Effector memory CD8-positive, alpha-beta T cell (primary cell): ENCODE measurements around the gene PABPN1.
"Not testable (repeated sequence)": the region's sequence is repeated elsewhere in the genome, so short reads cannot be mapped to it uniquely, and the experiment has no call there.

Source experiments
- ATAC-seq: fragments of 150-1000 bp; cut with Tn5 transposase; replicated peaks from 2 replicates; pipeline ENCODE4 v1.10.0; 2021; ENCODE audit warnings: mild to moderate bottlenecking, moderate library complexity
- DNase-seq, 3 experiments: peaks; one replicate each; pipeline ENCODE4 v3.0.0; 2021
- H3K27ac Mint-ChIP-seq, 2 donors: one replicate each; pipeline ENCODE4 v1.8.0; 2022; ENCODE audit warnings: mild to moderate bottlenecking in 2 of 2, mixed read lengths in 2 of 2, moderate library complexity in 2 of 2
- H3K27me3 Mint-ChIP-seq, 2 donors: one replicate each; pipeline ENCODE4 v1.8.0; 2022; ENCODE audit warnings: mixed read lengths in 2 of 2
- H3K36me3 Mint-ChIP-seq: one replicate; pipeline ENCODE4 v1.8.0; 2022; ENCODE audit warnings: mild to moderate bottlenecking, moderate library complexity, mixed read lengths; ENCODE audit not compliant: insufficient read depth
- H3K4me1 Mint-ChIP-seq, 2 donors: one replicate each; pipeline ENCODE4 v1.8.0; 2022; ENCODE audit warnings: low read depth in 2 of 2, mixed read lengths in 2 of 2
- H3K4me3 Mint-ChIP-seq, 2 donors: one replicate each; pipeline ENCODE4 v1.8.0; 2022; ENCODE audit warnings: mild to moderate bottlenecking in 2 of 2, mixed read lengths in 2 of 2, moderate library complexity in 2 of 2
- H3K9me3 Mint-ChIP-seq, 2 donors: one replicate each; pipeline ENCODE4 v1.8.0; 2022; ENCODE audit warnings: mixed read lengths in 2 of 2

The PABPN1 gene

GRCh38 chr14:23307687-23308644 lies 13.3 kb upstream of the PABPN1 start:
- peaks cover 33 to 50% of the 10 kb centered on the region in 2 donors for H3K27me3 Mint-ChIP-seq
- ATAC-seq (no peak), DNase-seq (no peak)
- H3K36me3 Mint-ChIP-seq = peaks cover 9% of the 10 kb centered on the region
- no peak overlapping the region for H3K27ac Mint-ChIP-seq
- peaks cover 1 to 3% of the 10 kb centered on the region in 2 donors for H3K4me1 Mint-ChIP-seq
- H3K9me3 Mint-ChIP-seq = no peaks in the 10 kb centered on the region
- no peak overlapping the region for H3K4me3 Mint-ChIP-seq

DNA sequence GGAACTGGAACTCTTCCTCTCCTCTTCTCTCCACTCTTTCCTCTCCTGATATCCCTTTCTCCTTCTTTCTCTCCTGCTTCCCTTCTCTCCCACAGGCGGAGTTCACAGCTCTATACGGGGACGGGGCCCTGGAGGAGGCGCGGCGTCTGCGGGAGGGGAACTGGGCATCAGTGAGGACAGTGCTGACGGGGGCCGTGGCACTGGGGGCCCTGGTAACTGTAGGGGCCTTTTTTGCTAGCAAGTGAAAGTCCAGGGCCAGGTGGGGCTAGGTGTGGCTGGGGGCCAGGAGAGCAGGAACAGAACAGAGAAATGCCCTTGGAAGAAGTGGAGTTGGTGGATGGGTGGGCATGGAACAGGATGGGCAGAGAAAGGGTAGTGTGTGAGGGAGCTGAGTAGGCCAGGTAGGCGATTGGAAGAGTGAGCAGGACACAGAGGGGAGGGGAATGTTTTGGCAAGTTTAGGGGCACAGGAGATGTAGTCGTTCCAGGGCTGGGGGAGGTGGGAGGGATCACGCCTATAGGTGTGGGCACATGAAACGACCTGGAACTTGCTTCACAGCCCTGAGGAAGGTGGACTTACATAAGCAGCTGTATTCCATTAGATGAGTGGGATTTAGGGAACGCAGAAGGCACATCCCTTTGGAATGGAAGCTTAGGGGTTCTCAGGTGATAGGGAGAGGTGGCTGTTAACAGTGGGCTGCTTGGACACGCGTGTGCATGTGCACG lies 12.4 kb upstream of the PABPN1 start:
- Mint-ChIP-seq H3K36me3 (peaks cover 6% of the 10 kb centered on the region), H3K9me3 (no peaks in the 10 kb centered on the region), H3K27ac (no peak overlapping the region), H3K4me1 (no peaks in the 10 kb centered on the region), H3K4me3 (no peak overlapping the region), H3K27me3 (peaks cover 33 to 50% of the 10 kb centered on the region in 2 donors)
- ATAC-seq (no peak), DNase-seq (no peak)

- Mint-ChIP-seq H3K4me1 (no peaks in the 10 kb centered on the region), H3K27ac (no peak overlapping the region), H3K4me3 (no peak overlapping the region), H3K27me3 (peaks cover 33 to 45% of the 10 kb centered on the region in 2 donors), H3K9me3 (no peaks in the 10 kb centered on the region), H3K36me3 (peaks cover 5% of the 10 kb centered on the region)
- DNase-seq (no peak), ATAC-seq (no peak)
Observed at GRCh38 chr14:23310546-23310945, 10.7 kb upstream of the PABPN1 start.

DNA sequence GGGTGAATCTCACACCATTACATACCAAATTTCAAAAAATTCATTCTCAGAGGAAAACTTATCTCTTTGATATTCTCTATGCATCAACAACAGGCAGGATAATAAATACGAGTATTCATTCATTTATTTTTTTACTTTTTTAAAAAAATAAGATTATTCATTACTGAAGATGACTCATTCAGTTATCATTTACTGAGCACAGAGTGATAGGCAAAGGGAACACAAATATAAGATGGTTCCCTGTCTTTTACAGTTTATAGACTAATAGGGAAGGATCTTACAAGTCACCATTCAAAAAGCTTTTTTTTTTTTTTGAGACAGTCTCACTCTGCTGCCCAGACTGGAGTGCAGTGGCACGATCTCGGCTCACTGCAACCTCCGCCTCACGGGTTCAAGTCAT lies 5.0 kb upstream of the PABPN1 start:
- H3K4me1 Mint-ChIP-seq = peaks cover 10 to 11% of the 10 kb centered on the region in 2 donors
- no peaks in the 10 kb centered on the region for H3K27me3 Mint-ChIP-seq
- peaks cover 11% of the 10 kb centered on the region for H3K36me3 Mint-ChIP-seq
- DNase-seq (no peak), ATAC-seq (no peak)
- H3K9me3 Mint-ChIP-seq = no peaks in the 10 kb centered on the region
- H3K4me3 Mint-ChIP-seq = no peak overlapping the region
- no peak overlapping the region for H3K27ac Mint-ChIP-seq

DNA sequence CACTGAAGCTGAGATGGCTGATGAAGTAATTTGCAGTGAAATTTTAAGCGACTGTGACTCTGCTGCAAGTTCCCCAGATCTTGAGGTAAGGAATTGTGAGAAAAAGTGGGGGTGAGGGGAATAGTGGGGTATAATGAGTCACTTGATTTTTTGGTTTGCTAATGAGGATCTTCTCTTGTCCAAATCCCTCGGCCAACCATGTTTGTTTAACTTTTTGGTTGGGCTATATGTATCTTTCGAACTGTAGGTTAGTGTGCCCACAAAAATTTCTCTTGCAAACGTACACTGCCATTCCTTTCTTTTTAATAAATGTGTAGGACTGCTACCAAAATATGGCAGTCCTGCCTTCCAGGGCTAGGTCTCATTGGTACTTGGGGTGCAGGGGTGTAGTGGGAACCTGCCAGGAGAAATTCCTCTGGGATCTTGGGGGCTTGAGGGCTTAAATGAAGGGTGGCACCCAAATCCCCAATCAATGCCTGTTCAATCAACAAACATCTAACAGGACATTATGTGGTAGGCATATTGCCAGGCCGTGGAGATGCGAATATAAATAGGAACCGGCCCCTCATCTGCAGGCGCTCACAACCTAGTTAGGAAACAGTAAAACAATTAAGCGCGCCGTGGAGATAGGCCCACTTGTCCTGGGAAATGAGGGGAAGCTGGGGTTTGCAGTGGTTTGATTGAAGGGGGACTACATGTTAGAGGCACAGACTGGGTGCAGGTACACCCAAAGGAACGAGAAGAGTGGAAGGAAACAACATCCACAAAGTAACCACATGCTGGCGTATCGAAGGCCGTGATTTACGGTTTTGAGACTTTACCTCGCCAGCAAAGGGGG lies 1.3 kb upstream of the PABPN1 start:
- H3K36me3 Mint-ChIP-seq = peaks cover 44% of the 10 kb centered on the region
- ATAC-seq (no peak), DNase-seq (no peak)
- peak overlapping the region; percentile 91 to 92 for H3K4me3 Mint-ChIP-seq
- no peaks in the 10 kb centered on the region for H3K27me3 Mint-ChIP-seq
- H3K9me3 Mint-ChIP-seq = no peaks in the 10 kb centered on the region
- H3K4me1 Mint-ChIP-seq = peaks cover 23 to 28% of the 10 kb centered on the region in 2 donors
- peak overlapping the region; percentile 96 to 97 for H3K27ac Mint-ChIP-seq

DNA sequence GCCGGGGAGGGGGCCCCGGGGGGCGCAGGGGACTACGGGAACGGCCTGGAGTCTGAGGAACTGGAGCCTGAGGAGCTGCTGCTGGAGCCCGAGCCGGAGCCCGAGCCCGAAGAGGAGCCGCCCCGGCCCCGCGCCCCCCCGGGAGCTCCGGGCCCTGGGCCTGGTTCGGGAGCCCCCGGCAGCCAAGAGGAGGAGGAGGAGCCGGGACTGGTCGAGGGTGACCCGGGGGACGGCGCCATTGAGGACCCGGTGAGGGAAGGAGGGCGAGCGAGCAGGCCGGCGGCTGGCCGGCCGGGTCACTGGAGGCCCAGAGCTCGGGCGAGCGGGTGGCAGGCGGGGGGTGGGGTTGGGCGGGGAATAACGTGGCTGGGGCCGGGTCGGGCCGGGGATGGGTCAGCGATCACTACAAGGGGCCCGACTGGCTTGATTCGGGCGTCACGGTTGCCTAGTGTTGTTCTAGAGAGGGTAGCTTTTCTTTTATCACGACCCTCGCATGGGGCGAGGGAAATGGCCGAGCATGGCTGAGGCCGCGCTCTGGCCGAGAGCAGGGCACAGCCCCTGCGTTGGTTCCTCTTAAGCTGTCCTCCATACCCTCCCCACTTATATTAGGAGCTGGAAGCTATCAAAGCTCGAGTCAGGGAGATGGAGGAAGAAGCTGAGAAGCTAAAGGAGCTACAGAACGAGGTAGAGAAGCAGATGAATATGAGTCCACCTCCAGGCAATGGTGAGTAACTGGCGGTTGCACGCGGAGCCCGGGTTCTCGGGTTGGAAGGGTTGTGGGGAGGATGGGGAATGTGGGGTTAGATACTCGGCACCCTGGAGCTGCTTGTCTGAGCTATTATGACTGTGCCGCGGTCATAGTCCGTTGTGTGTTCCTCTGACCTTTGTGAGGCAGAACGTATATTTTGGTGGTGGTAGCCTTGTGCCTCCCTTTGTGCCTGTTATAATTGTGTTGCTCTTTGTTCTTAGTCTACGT lies 603 bp downstream of the PABPN1 start:
- Mint-ChIP-seq H3K27me3 (no peaks in the 10 kb centered on the region), H3K4me3 (peak overlapping the region; percentile 91 to 92), H3K36me3 (peaks cover 59% of the 10 kb centered on the region), H3K9me3 (no peaks in the 10 kb centered on the region), H3K27ac (peak overlapping the region; percentile 96 to 97), H3K4me1 (peaks cover 23 to 28% of the 10 kb centered on the region in 2 donors)
- peak; percentile 27 to 33 (median 29) for DNase-seq
- ATAC-seq = no peak

DNA sequence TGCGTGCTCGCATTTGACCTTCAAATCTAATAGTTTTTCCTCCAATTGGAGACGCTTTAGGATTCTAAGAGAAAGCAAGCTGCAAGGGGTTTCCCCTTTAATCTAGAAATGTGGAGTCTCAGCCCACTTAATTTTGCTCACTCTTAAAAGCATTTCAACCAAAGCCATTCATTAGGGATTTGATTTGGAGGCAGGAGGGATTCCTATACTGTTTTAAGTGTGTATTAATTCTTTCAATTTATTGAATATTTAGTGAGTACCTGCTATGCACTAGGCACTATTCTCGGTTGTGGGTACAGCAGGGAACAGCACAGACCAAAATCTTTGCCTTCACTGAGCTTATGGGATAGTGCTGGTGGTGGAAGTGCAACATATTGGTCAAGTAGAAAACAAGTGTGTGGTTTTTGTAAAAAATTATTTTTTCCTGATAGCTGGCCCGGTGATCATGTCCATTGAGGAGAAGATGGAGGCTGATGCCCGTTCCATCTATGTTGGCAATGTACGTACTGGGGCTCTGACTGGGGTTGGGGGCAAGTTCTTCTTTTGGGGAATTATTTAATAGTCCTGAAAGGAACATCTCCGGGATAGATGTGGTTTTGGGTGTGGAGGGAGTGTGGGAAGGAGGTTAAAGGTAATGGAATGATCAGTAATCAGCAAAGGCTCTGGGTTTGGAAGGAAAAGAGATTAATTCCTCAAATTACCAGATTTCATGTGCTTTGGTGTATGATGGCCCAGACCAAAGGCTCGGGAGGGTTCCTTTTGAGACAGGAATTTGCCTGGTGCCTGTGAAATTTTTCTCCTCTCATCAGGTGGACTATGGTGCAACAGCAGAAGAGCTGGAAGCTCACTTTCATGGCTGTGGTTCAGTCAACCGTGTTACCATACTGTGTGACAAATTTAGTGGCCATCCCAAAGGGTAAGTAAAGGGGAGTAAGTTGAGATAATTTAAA lies 1.6 kb downstream of the PABPN1 start:
- Mint-ChIP-seq H3K27ac (peak overlapping the region; percentile 96 to 97), H3K36me3 (peaks cover 63% of the 10 kb centered on the region), H3K9me3 (no peaks in the 10 kb centered on the region), H3K4me1 (peaks cover 23 to 28% of the 10 kb centered on the region in 2 donors), H3K4me3 (peak overlapping the region; percentile 91 to 92), H3K27me3 (no peaks in the 10 kb centered on the region)
- DNase-seq (no peak), ATAC-seq (no peak)

DNA sequence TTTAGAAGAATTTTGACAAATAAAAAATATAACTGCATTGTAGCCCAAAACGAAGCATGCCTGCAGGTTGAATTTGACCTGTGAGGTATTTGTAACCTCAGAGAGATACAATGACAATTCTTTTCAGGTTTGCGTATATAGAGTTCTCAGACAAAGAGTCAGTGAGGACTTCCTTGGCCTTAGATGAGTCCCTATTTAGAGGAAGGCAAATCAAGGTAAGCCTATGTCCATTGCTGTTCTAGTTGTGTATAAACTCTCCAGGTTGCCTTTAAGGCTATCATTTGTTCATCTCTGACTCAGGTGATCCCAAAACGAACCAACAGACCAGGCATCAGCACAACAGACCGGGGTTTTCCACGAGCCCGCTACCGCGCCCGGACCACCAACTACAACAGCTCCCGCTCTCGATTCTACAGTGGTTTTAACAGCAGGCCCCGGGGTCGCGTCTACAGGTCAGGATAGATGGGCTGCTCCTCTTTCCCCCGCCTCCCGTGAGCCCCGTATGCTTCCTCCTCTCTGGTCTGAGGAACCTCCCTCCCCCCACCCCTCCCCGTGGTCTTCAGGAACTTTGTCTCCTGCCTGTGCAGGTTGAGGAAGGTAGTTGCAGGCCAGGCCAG lies 2.7 kb downstream of the PABPN1 start:
- ATAC-seq (no peak), DNase-seq (no peak)
- Mint-ChIP-seq H3K9me3 (no peaks in the 10 kb centered on the region), H3K27ac (peak overlapping the region in 1 of 2 donors; percentile 97), H3K27me3 (no peaks in the 10 kb centered on the region), H3K4me3 (no peak overlapping the region), H3K4me1 (peaks cover 23 to 28% of the 10 kb centered on the region in 2 donors), H3K36me3 (peaks cover 63% of the 10 kb centered on the region)

- no peak for ATAC-seq
- no peak for DNase-seq
- H3K27me3 Mint-ChIP-seq = no peaks in the 10 kb centered on the region
- H3K27ac Mint-ChIP-seq = no peak overlapping the region
- peaks cover 67% of the 10 kb centered on the region for H3K36me3 Mint-ChIP-seq
- H3K4me1 Mint-ChIP-seq = peaks cover 23 to 28% of the 10 kb centered on the region in 2 donors
- no peaks in the 10 kb centered on the region for H3K9me3 Mint-ChIP-seq
- no peak overlapping the region for H3K4me3 Mint-ChIP-seq
Observed at GRCh38 chr14:23324455-23324846, 3.2 kb downstream of the PABPN1 start.

- DNase-seq (no peak), ATAC-seq (no peak)
- no peaks in the 10 kb centered on the region for H3K27me3 Mint-ChIP-seq
- peaks cover 20 to 25% of the 10 kb centered on the region in 2 donors for H3K4me1 Mint-ChIP-seq
- H3K4me3 Mint-ChIP-seq = no peak overlapping the region
- H3K27ac Mint-ChIP-seq = no peak overlapping the region
- H3K36me3 Mint-ChIP-seq = peaks cover 67% of the 10 kb centered on the region
- H3K9me3 Mint-ChIP-seq = no peaks in the 10 kb centered on the region
Observed at GRCh38 chr14:23324993-23325392, 3.7 kb downstream of the PABPN1 start.

GRCh38 chr14:23325746-23326145 lies 4.5 kb downstream of the PABPN1 start:
- H3K9me3 Mint-ChIP-seq, H3K4me3 Mint-ChIP-seq, ATAC-seq, DNase-seq, H3K27me3 Mint-ChIP-seq: not testable (repeated sequence)
- peak overlapping the region in 1 of 2 donors; percentile 6 for H3K27ac Mint-ChIP-seq
- H3K36me3 Mint-ChIP-seq = peaks cover 62% of the 10 kb centered on the region
- peaks cover 13 to 18% of the 10 kb centered on the region in 2 donors for H3K4me1 Mint-ChIP-seq
